ENCODE measurements around the gene PRDX1.

DNA sequence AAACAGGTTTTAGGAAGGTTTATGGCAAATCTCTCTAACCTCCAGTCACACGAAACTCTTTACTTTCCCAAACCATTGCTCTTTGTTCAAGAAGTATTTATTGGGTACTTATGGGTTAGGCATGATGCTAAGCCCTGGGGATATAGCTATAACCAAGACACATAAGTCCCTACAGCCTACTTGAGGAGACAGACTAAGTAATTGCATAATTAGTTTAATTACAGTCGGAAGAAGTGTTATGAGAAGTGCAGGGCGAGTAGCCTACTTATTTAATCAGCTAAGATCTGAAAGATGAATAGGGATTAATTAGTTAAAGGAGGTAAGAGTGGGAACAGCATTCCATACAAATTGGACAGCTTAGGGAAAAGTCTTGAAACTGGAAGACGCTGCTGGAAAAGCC lies 48.9 kb upstream of the PRDX1 start:
- TF ChIP-seq POLR2A (IDR thresholded peaks at IDR 0.05) (no peak), POLR2AphosphoS5 (IDR thresholded peaks at IDR 0.05; ENCODE audit: insufficient read depth in 1 of 2, low read depth in 1 of 2) (no peak)
- TF ChIP-seq, protein P1, sequence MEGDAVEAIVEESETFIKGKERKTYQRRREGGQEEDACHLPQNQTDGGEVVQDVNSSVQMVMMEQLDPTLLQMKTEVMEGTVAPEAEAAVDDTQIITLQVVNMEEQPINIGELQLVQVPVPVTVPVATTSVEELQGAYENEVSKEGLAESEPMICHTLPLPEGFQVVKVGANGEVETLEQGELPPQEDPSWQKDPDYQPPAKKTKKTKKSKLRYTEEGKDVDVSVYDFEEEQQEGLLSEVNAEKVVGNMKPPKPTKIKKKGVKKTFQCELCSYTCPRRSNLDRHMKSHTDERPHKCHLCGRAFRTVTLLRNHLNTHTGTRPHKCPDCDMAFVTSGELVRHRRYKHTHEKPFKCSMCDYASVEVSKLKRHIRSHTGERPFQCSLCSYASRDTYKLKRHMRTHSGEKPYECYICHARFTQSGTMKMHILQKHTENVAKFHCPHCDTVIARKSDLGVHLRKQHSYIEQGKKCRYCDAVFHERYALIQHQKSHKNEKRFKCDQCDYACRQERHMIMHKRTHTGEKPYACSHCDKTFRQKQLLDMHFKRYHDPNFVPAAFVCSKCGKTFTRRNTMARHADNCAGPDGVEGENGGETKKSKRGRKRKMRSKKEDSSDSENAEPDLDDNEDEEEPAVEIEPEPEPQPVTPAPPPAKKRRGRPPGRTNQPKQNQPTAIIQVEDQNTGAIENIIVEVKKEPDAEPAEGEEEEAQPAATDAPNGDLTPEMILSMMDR (IDR thresholded peaks at IDR 0.05), result no peak
